Endothelial cell of umbilical vein (primary cell): ENCODE results near the gene MMS19. TPM values are rescaled to one million over a fixed set of nuclear protein-coding genes. Genes with fewer than 3 reads are reported as not detected.

ENCODE experiments used
- BruUV-seq: library from RNA; stranded (reverse); fragments of 400-500 nt; replicated peaks from 2 replicates; lab custom pipeline; 2021; lab: Mats Ljungman, UMichigan
- CTCF ChIA-PET: fragments of 300-600, 350-600 bp; sonication (Branson Sonifier 250); formaldehyde crosslinking; loops from one replicate; lab custom pipeline; 2021; ENCODE audit warnings: antibody characterized with exemption, inconsistent platforms; lab: Charles Lee
- POLR2A ChIA-PET: fragments of 300-600, 350-600 bp; sonication (Branson Sonifier 250); formaldehyde crosslinking; loops from one replicate; lab custom pipeline; 2021; ENCODE audit warnings: antibody characterized with exemption, inconsistent platforms; lab: Charles Lee
- DNase-seq: peaks from one replicate; pipeline ENCODE4 v3.0.0-alpha.2; 2011; ENCODE audit warnings: low read depth, low spot score
- FAIRE-seq: peaks from 2 replicates; lab custom pipeline; 2011; peaks lifted over from hg19 to GRCh38; lab: Jason Lieb, UNC
- H2AFZ ChIP-seq: 2 replicates; pipeline ENCODE4 v1.6.0; 2012; ENCODE audit warnings: low read depth, low read length, control low read depth, inconsistent platforms
- H3K27ac ChIP-seq: 2 replicates; pipeline ENCODE4 v1.5.1; 2011; ENCODE audit warnings: low read depth, mild to moderate bottlenecking, control low read depth, low read length, moderate library complexity; ENCODE audit not compliant: insufficient read depth
- H3K27me3 ChIP-seq, 2 experiments: 2 replicates each; pipeline versions ENCODE4 v1.6.0 to v1.6.1; 2011; ENCODE audit warnings: low read length in 2 of 2, mixed read lengths in 1 of 2; ENCODE audit not compliant: control insufficient read depth in 2 of 2, insufficient read depth in 2 of 2
- H3K36me3 ChIP-seq, 2 experiments: 2 replicates in 1 of 2; 3 replicates in 1 of 2; pipeline ENCODE4 v1.5.1; 2011; ENCODE audit warnings: low read length in 2 of 2, mild to moderate bottlenecking in 1 of 2, moderate library complexity in 1 of 2; ENCODE audit not compliant: control insufficient read depth in 2 of 2, insufficient read depth in 2 of 2; ENCODE audit errors: extremely low read depth in 1 of 2
- H3K4me1 ChIP-seq: 3 replicates; pipeline ENCODE4 v1.5.1; 2011; ENCODE audit warnings: mild to moderate bottlenecking, low read length; ENCODE audit not compliant: control insufficient read depth, insufficient read depth; ENCODE audit errors: extremely low read depth
- H3K4me2 ChIP-seq: 2 replicates; pipeline ENCODE4 v1.6.1; 2011; ENCODE audit warnings: low read length, control low read depth, mixed read lengths; ENCODE audit not compliant: insufficient read depth
- H3K4me3 ChIP-seq, 3 experiments: fragments of 200-600 bp in 1 of 3; sonication (generic), shearing (Covaris generic) in 1 of 3; replicated peaks in 1 of 3; 2 replicates each; pipeline ENCODE4 v1.5.1; 2011 to 2016; ENCODE audit warnings: control low read depth in 3 of 3, low read length in 3 of 3, mild to moderate bottlenecking in 2 of 3, inconsistent platforms in 1 of 3, low read depth in 1 of 3, moderate library complexity in 1 of 3; ENCODE audit not compliant: insufficient read depth in 1 of 3
- H3K79me2 ChIP-seq: 2 replicates; pipeline ENCODE4 v1.6.0; 2012; ENCODE audit warnings: low read length, inconsistent platforms; ENCODE audit not compliant: control insufficient read depth, insufficient read depth
- H3K9ac ChIP-seq: replicated peaks from 2 replicates; pipeline ENCODE3; 2011; ENCODE audit warnings: low read length, control low read depth; ENCODE audit not compliant: insufficient read depth; ENCODE audit errors: extremely low read depth
- H3K9me1 ChIP-seq: replicated peaks from 3 replicates; pipeline ENCODE4 v1.6.0; 2011; ENCODE audit warnings: mild to moderate bottlenecking, low read length; ENCODE audit not compliant: control insufficient read depth, insufficient read depth; ENCODE audit errors: extremely low read depth
- H3K9me3 ChIP-seq: replicated peaks from 2 replicates; pipeline ENCODE4 v1.5.1; 2012; ENCODE audit warnings: low read length, inconsistent platforms; ENCODE audit not compliant: control insufficient read depth, insufficient read depth
- H4K20me1 ChIP-seq: replicated peaks from 2 replicates; pipeline ENCODE3; 2011; ENCODE audit warnings: mild to moderate bottlenecking, low read length; ENCODE audit not compliant: control insufficient read depth, insufficient read depth; ENCODE audit errors: extremely low read depth
- CTCF ChIP-seq, 2 donors: IDR thresholded peaks; 1 replicate in 1 of 2; 2 replicates in 1 of 2; pipeline ENCODE4 v1.5.1; 2011; ENCODE audit warnings: low read length in 2 of 2, mild to moderate bottlenecking in 2 of 2, moderate library complexity in 2 of 2, control low read depth in 1 of 2, inconsistent platforms in 1 of 2, low read depth in 1 of 2; ENCODE audit not compliant: insufficient read depth in 1 of 2; ENCODE audit errors: extremely low read depth in 1 of 2
- EZH2 ChIP-seq: IDR thresholded peaks from 2 replicates; pipeline ENCODE4 v1.6.1; 2012; ENCODE audit warnings: borderline replicate concordance, low read depth, mild to moderate bottlenecking, moderate library complexity, low read length, inconsistent platforms; ENCODE audit not compliant: severe bottlenecking
- FOS ChIP-seq: IDR thresholded peaks from 2 replicates; pipeline ENCODE4 v1.6.1; 2011; ENCODE audit warnings: mild to moderate bottlenecking, low read length, moderate library complexity, borderline replicate concordance; ENCODE audit not compliant: insufficient read depth
- GATA2 ChIP-seq: IDR thresholded peaks from 2 replicates; pipeline ENCODE4 v1.7.0; 2011; ENCODE audit warnings: low read depth, mild to moderate bottlenecking, moderate library complexity, mixed read lengths, low read length; ENCODE audit not compliant: insufficient read length, insufficient read depth
- JUN ChIP-seq: IDR thresholded peaks from 2 replicates; pipeline ENCODE4 v1.6.1; 2011; ENCODE audit warnings: borderline replicate concordance, low read depth; ENCODE audit not compliant: insufficient read length, insufficient read depth
- MAX ChIP-seq: IDR thresholded peaks from 2 replicates; pipeline ENCODE4 v1.6.1; 2011; ENCODE audit not compliant: insufficient read depth, insufficient read length
- MYC ChIP-seq: IDR thresholded peaks from one replicate; pipeline ENCODE4 v1.6.1; 2011; ENCODE audit warnings: mild to moderate bottlenecking, low read depth, low read length
- POLR2A ChIP-seq: IDR thresholded peaks from 2 replicates; pipeline ENCODE4 v1.6.1; 2012; ENCODE audit warnings: low read depth, mild to moderate bottlenecking, control low read depth, low read length
- POLR2AphosphoS5 ChIP-seq: IDR thresholded peaks from 2 replicates; pipeline ENCODE4 v1.6.1; 2012; ENCODE audit warnings: low read depth, mild to moderate bottlenecking, control low read depth, low read length, moderate library complexity; ENCODE audit not compliant: insufficient read depth
- dilution Hi-C: fragments of 300-500 bp; cut with MboI; formaldehyde crosslinking; loops from one replicate; pipeline ENCODE4 v1.15.0; 2019; ENCODE audit warnings: low sequenced_read_pairs; ENCODE audit not compliant: extremely low pct_ligation_motif_present
- intact Hi-C: fragments of 100-400 bp; cut with micrococcal nuclease; formaldehyde crosslinking; loops from one replicate; pipeline ENCODE4 v1.10.0; 2022
- polyA plus RNA-seq, 4 experiments: library from polyadenylated mRNA; depleted of rRNA in 3 of 4; stranded (reverse) in 3 of 4; unstranded in 1 of 4; fragments of >200 nt; gene quantifications; 2 replicates each; pipeline versions ENCODE4 v1.2.1 to v1.2.3, GENCODE V29; 2011 to 2012; ENCODE audit warnings: missing spikeins in 1 of 4
- total RNA-seq: library from RNA; stranded (reverse); gene quantifications from 2 replicates; pipeline ENCODE4 v1.2.3, GENCODE V29; 2021

Gene MMS19
- total and polyA plus RNA-seq, 2 donors (not counting 3 experiments of a cell fraction or from before 2014, with no cell fraction given) = 95.2 to 123 TPM

- Histone ChIP-seq H2AFZ (no peak overlapping the region), H4K20me1 (no peaks in the 10 kb centered on the region), H3K9me1 (no peaks in the 10 kb centered on the region), H3K4me3 (peak overlapping the region; percentile 74 to 86 (median 75)), H3K36me3 (peaks cover 13 to 17% of the 10 kb centered on the region in 2 experiments), H3K4me1 (peaks cover 27% of the 10 kb centered on the region), H3K9me3 (no peaks in the 10 kb centered on the region), H3K27ac (peak overlapping the region; percentile 50), H3K4me2 (peak overlapping the region; percentile 80), H3K27me3 (no peaks in the 10 kb centered on the region), H3K9ac (peak overlapping the region; percentile 82), H3K79me2 (peaks cover 56% of the 10 kb centered on the region)
- intact Hi-C loops (loop anchor here (1.0 to 5.0 kb wide), 2 partner anchors 19 to 70 kb away; partner anchors contain the start of genes EXOSC1, MMS19, UBTD1 and ZDHHC16), dilution Hi-C loops (no loop called here)
- POLR2A ChIA-PET = no interaction called here
- FAIRE-seq (peak; percentile 54), DNase-seq (peak; percentile 42)
- BruUV-seq = no TSS peak
- TF ChIP-seq JUN = no peak
- peak; percentile 21 for TF ChIP-seq POLR2AphosphoS5
- TF ChIP-seq MYC = no peak
- CTCF ChIA-PET = interaction anchor here (1.0 to 2.3 kb wide), 5 partner anchors 12 to 126 kb away, joined by 3 to 7 read pairs (median 4); no protein-coding TSS in a partner anchor
Measured at GRCh38 chr10:97427571-97428179, 70.5 kb downstream of the MMS19 start.

DNA sequence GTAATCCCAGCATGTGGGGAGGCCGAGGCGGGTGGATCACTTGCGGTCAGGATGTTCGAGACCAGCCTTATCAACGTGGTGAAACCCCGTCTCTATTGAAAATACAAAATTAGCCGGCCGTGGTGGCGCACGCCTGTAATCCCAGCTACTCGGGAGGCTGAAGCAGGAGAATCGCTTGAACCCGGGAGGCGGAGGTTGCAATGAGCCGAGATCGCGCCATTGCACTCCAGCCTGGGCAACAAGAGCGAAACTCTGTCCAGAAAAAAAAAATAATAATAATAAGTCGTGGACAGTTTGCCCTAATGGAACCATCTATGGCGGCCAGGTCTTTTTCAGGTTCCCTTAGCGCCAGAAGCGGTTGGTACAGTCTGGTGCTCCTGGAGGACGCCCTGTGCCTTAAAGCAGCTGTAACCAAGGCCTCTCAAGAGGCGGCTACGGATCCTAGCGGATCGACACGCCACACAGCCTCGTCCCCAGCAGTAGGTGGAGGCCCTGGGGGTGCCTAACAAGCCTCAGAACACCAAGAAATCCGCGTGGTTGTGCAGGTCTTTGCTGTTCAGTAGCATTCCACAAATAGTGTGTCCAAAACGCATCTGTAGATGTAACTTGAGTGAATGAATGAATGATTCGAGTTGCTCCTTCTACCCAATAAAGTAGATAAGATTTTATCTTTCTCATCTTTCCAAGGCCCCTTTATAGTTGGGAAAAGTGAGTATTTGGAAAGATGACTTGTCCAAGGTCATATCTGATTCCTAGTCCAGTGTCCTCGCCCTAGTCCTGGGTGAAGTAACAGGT lies 71.2 kb downstream of the MMS19 start:
- H3K9ac ChIP-seq = peak overlapping the region; percentile 82
- dilution Hi-C loops (no loop called here), intact Hi-C loops (loop anchor here (5.0 kb wide), 1 partner anchor 70 kb away; the partner anchor contains the start of genes MMS19 and UBTD1)
- no TSS peak for BruUV-seq
- H3K27me3 ChIP-seq = no peaks in the 10 kb centered on the region
- ChIA-PET POLR2A (no interaction called here), CTCF (interaction anchor here (1.0 to 2.3 kb wide), 5 partner anchors 12 to 127 kb away, joined by 3 to 7 read pairs (median 4); no protein-coding TSS in a partner anchor)
- no peaks in the 10 kb centered on the region for H3K9me1 ChIP-seq
- peak overlapping the region; percentile 74 to 86 (median 75) for H3K4me3 ChIP-seq
- H3K4me2 ChIP-seq = peak overlapping the region; percentile 80
- DNase-seq (peak; percentile 43), FAIRE-seq (no peak)
- no peaks in the 10 kb centered on the region for H3K9me3 ChIP-seq
- H3K36me3 ChIP-seq = peaks cover 11 to 17% of the 10 kb centered on the region in 2 experiments
- H3K27ac ChIP-seq = peak overlapping the region; percentile 68
- H3K79me2 ChIP-seq = peaks cover 56% of the 10 kb centered on the region
- H4K20me1 ChIP-seq = no peaks in the 10 kb centered on the region
- H3K4me1 ChIP-seq = peaks cover 27% of the 10 kb centered on the region
- no peak overlapping the region for H2AFZ ChIP-seq
- TF ChIP-seq EZH2 (no peak), CTCF (IDR thresholded peaks at IDR 0.05; ENCODE audit: extremely low read depth in 1 of 2, insufficient read depth in 1 of 2, low read depth in 1 of 2, low read length in 2 of 2) (no peak), FOS (no peak), MAX (no peak), MYC (no peak), POLR2A (no peak), POLR2AphosphoS5 (no peak), GATA2 (no peak), JUN (no peak)
